Immature natural killer cell (primary cell): ENCODE measurements around the gene SLC22A1. TPM values are rescaled to one million over a fixed set of nuclear protein-coding genes. Genes with fewer than 3 reads are reported as not detected.
A peak's percentile ranks its signal among the peaks of the same experiment; 100 is the strongest.
"Not testable (repeated sequence)": the region's sequence is repeated elsewhere in the genome, so short reads cannot be mapped to it uniquely, and the experiment has no call there.

Experiments
- DNase-seq, 3 donors: peaks; one replicate each; pipeline ENCODE4 v3.0.0; 2022; ENCODE audit warnings: mixed read lengths in 1 of 3
- H3K27ac Mint-ChIP-seq, 6 donors: one replicate each; pipeline ENCODE4 v1.8.0; 2020; ENCODE audit warnings: mixed read lengths in 6 of 6, mild to moderate bottlenecking in 5 of 6, inconsistent platforms in 4 of 6, moderate library complexity in 3 of 6
- H3K27me3 Mint-ChIP-seq, 3 donors: one replicate each; pipeline ENCODE4 v1.8.0; 2020 to 2021; ENCODE audit warnings: low read depth in 3 of 3, mild to moderate bottlenecking in 3 of 3, mixed read lengths in 3 of 3, moderate library complexity in 3 of 3, inconsistent platforms in 1 of 3
- H3K36me3 Mint-ChIP-seq, 3 donors: one replicate each; pipeline ENCODE4 v1.8.0; 2020; ENCODE audit warnings: mixed read lengths in 3 of 3, inconsistent platforms in 2 of 3, mild to moderate bottlenecking in 2 of 3
- H3K4me1 Mint-ChIP-seq, 2 donors: one replicate each; pipeline ENCODE4 v1.8.0; 2020; ENCODE audit warnings: inconsistent platforms in 2 of 2, mild to moderate bottlenecking in 2 of 2, mixed read lengths in 2 of 2, moderate library complexity in 1 of 2
- H3K4me3 Mint-ChIP-seq, 5 donors: one replicate each; pipeline ENCODE4 v1.8.0; 2020; ENCODE audit warnings: mild to moderate bottlenecking in 5 of 5, mixed read lengths in 5 of 5, inconsistent platforms in 3 of 5, moderate library complexity in 3 of 5
- H3K9me3 Mint-ChIP-seq, 6 donors: one replicate each; pipeline ENCODE4 v1.8.0; 2020; ENCODE audit warnings: mild to moderate bottlenecking in 6 of 6, mixed read lengths in 6 of 6, inconsistent platforms in 4 of 6, moderate library complexity in 3 of 6
- polyA plus RNA-seq, 3 donors: library from polyadenylated mRNA; unstranded; fragments of 300-500 nt; fragmentation: Illumina TruSeq; gene quantifications; one replicate each; pipeline ENCODE4 v1.2.3, GENCODE V29; 2021

The SLC22A1 gene
- polyA plus RNA-seq, 3 donors from 2014 or later = 0.44 to 2.1 TPM; not detected in 1

DNA sequence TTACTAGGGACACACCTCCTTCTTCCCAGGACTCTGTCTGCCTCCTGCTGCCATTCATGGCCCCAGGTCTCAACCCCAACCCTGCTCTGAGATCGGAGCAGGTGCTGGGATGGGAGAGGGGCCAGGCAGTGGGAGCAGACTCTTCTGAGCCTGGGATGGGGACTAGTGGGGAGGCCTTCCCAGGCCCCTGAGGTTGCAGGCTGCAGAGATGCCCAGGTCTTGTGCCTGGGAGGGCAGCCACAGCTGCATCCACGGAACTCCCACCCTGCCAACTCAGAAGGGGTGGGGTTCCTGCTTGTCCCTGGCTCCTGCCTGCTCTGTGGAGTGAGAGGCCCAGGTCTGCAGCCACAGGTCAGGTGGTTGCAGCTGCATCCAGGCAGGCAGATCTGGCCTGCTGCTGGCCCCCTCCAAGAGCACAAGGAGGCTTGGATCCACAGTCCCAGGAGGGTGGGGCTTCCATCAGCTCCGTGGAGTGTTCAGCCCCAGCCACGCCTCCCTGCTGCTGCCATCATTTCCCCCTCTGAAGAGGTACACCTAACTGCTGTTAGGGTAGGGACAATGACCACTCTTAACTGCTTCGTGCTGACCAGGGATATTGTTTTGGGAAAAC lies 2.9 kb upstream of the SLC22A1 start:
- Mint-ChIP-seq H3K36me3 (peaks cover 4 to 20% (median 5%) of the 10 kb centered on the region in 3 donors), H3K27ac (no peak overlapping the region), H3K27me3 (peaks cover 2 to 5% (median 2%) of the 10 kb centered on the region in 3 donors)

DNA sequence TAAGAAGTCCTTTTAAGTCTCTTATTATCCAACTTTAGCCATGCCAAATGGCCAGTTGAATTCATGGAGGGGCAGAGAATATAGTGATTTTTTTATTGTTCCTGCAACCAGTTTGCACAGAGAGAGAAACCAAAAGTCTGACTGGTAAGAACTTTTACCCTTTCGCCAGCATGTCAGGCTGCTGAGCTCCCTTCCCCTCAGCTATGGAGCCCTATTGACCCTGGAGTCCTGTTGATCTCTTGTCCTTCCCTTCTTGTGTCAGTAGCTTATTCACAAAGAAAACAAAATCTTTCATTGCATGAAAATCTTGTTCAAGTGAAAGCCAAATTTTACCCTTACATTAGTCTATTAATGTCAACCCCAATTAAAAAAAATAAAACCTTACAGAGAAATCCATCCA lies 1.5 kb upstream of the SLC22A1 start:
- H3K27ac Mint-ChIP-seq = peak overlapping the region in 1 of 6 donors; percentile 62

More for the DNA sequence above, 2.9 kb upstream of the SLC22A1 start:
- Mint-ChIP-seq H3K4me3 (no peak overlapping the region), H3K4me1 (no peaks in the 10 kb centered on the region), H3K9me3 (no peaks in the 10 kb centered on the region)
- no peak for DNase-seq

DNA sequence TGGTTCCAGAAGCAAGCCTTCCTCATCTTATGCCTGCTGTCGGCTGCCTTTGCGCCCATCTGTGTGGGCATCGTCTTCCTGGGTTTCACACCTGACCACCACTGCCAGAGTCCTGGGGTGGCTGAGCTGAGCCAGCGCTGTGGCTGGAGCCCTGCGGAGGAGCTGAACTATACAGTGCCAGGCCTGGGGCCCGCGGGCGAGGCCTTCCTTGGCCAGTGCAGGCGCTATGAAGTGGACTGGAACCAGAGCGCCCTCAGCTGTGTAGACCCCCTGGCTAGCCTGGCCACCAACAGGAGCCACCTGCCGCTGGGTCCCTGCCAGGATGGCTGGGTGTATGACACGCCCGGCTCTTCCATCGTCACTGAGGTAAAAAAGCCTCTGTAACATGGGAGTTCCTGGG lies 366 bp downstream of the SLC22A1 start:
- no peak for DNase-seq
- Mint-ChIP-seq H3K9me3 (no peaks in the 10 kb centered on the region), H3K4me1 (no peaks in the 10 kb centered on the region), H3K27me3 (peaks cover 2 to 5% (median 2%) of the 10 kb centered on the region in 3 donors), H3K27ac (no peak overlapping the region), H3K4me3 (no peak overlapping the region), H3K36me3 (peaks cover 5 to 21% (median 5%) of the 10 kb centered on the region in 3 donors)

More for the DNA sequence above, 1.5 kb upstream of the SLC22A1 start:
- no peak overlapping the region for H3K4me3 Mint-ChIP-seq
- peaks cover 2 to 8% (median 2%) of the 10 kb centered on the region in 3 donors for H3K27me3 Mint-ChIP-seq
- H3K36me3 Mint-ChIP-seq = peaks cover 5 to 21% (median 5%) of the 10 kb centered on the region in 3 donors
- H3K4me1 Mint-ChIP-seq = no peaks in the 10 kb centered on the region
- DNase-seq = no peak
- no peaks in the 10 kb centered on the region for H3K9me3 Mint-ChIP-seq

DNA sequence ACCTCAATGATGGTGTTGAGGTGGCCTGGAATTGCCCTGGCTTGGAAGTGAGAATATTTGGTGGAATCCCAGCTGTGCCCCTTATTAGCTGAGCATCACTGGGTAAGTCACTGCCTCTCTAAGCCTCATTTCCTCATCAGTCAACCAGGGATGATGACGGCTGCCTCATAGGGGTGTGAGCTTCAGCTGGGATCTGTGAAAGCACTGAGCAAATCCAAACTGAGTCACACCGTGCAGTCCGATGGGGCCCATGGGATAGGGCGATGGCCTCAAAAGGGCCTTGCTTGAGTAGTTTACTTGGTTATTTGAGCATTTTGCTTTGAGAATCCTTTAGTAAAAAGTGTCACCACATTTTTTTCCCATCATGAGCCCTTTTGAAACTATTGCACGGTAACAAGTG lies 1.1 kb downstream of the SLC22A1 start:
- Mint-ChIP-seq H3K4me3 (no peak overlapping the region), H3K27me3 (peaks cover 2 to 5% (median 2%) of the 10 kb centered on the region in 3 donors), H3K27ac (peak overlapping the region in 1 of 6 donors; percentile 17), H3K9me3 (no peaks in the 10 kb centered on the region), H3K4me1 (no peaks in the 10 kb centered on the region), H3K36me3 (peaks cover 5 to 20% (median 5%) of the 10 kb centered on the region in 3 donors)
- no peak for DNase-seq

DNA sequence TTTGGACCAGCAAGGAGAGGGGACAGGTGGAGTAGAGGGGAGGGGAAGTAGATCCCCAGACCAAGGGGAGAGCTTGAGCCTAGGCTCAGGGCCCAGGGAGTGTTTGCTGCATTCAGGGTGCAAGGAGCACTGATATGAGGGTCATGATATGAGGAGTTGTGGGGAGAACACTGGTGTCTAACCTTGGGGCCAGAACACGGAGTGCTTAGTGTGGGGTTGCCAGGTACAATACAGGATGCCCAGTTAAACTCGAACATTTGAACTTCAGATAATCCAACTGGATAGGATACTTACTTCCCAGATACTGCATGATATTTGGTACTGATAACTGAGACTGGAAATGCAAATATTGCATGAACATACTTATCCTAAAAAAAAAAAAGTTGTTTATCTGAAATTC lies 2.4 kb downstream of the SLC22A1 start:
- no peak for DNase-seq
- Mint-ChIP-seq H3K27ac (peak overlapping the region in 3 of 6 donors; percentile 4 to 64 (median 26)), H3K27me3 (peaks cover 2 to 5% (median 2%) of the 10 kb centered on the region in 3 donors)

DNA sequence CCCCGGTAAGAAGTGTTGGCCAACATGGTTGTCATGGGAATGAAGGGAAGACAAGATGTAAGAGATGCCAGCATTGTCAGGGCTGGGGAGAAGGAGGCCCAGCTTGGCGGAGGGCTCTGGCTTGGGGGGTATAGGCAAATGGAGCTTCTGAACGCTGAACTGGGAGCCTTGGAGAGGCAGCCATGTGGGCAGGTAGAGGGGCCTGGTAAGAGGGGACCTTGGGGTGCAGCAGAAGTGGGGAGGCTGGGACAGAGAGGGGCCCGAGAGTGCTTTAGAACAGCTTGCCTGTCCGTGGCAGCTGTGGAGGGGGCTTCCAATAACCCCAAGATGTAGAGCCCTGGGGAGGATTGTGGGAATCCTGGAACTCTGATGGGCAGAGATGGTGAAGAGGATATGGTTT lies 3.0 kb downstream of the SLC22A1 start:
- Mint-ChIP-seq H3K9me3 (no peaks in the 10 kb centered on the region), H3K36me3 (peaks cover 4 to 11% (median 5%) of the 10 kb centered on the region in 3 donors), H3K27me3 (peaks cover 2 to 5% (median 2%) of the 10 kb centered on the region in 3 donors), H3K27ac (no peak overlapping the region), H3K4me1 (no peaks in the 10 kb centered on the region), H3K4me3 (no peak overlapping the region)
- no peak for DNase-seq

More for the DNA sequence above, 2.4 kb downstream of the SLC22A1 start:
- Mint-ChIP-seq H3K4me1 (no peaks in the 10 kb centered on the region), H3K9me3 (no peaks in the 10 kb centered on the region), H3K4me3 (no peak overlapping the region), H3K36me3 (peaks cover 5 to 17% (median 5%) of the 10 kb centered on the region in 3 donors)

DNA sequence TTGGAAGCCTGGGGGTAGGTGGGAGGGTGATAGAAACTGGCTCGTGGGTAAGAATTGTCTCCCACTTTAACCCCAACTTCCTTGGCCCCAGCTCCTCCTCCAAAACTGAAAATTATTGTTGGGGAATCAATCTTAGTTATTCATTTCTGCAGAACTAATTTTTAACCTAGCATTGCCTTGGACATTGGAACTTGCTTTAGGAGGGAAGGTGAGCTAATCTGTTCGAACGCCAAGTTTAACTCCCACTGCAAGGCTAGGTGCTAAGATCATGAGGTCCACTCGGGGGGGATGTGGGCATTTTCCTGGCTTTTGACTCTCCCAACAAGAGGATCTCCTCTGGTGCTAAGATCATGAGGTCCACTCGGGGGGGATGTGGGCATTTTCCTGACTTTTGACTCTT lies 3.5 kb downstream of the SLC22A1 start:
- not testable (repeated sequence) for H3K36me3 Mint-ChIP-seq, H3K4me3 Mint-ChIP-seq, H3K27ac Mint-ChIP-seq, DNase-seq, H3K27me3 Mint-ChIP-seq, H3K4me1 Mint-ChIP-seq, H3K9me3 Mint-ChIP-seq

DNA sequence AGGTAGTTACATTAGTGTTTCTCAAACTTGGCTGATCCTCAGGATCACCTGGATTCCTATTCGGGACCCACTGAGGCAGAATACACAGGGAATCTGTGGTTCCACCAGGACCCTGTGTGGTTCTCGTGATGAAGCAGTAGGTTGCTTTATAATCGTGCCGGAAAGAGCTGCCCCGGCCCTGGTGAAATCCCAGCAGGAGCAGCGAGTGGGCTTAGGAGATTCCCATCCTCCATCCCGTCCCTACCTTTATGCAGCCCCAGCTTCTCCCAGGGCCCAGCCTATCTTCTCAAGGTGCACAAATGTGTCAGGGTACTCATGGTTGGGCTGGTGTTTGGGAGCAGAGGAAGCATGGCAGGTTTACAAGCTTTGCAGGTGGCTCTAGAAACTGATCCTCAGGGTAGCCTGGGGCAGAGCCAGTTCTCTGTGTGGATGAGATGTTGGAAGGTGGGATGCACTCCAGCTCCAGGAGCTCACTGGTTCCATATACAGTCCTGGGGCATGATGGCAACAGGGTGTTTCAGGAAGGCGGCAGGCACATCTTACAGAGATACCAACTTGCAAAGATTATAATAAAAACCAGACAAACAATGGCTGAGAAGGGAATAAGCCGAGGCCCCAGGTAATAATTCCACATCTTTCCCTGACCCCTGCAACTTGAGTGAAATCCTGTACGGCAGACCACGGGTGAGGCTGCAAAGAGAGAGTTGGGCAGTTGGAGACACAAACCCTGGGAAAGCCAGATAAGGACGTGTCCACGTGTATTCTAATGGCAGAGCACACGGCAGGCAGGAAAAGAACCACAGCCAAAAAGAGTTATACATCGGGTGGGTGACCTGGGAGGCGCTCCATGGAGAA lies 5.9 kb downstream of the SLC22A1 start:
- H3K4me1 Mint-ChIP-seq = no peaks in the 10 kb centered on the region
- H3K36me3 Mint-ChIP-seq = peaks cover 5 to 14% (median 13%) of the 10 kb centered on the region in 3 donors
- DNase-seq = no peak
- no peaks in the 10 kb centered on the region for H3K9me3 Mint-ChIP-seq
- peak overlapping the region in 1 of 6 donors; percentile 16 for H3K27ac Mint-ChIP-seq
- H3K4me3 Mint-ChIP-seq = no peak overlapping the region
- H3K27me3 Mint-ChIP-seq = peaks cover 2 to 7% (median 3%) of the 10 kb centered on the region in 3 donors

DNA sequence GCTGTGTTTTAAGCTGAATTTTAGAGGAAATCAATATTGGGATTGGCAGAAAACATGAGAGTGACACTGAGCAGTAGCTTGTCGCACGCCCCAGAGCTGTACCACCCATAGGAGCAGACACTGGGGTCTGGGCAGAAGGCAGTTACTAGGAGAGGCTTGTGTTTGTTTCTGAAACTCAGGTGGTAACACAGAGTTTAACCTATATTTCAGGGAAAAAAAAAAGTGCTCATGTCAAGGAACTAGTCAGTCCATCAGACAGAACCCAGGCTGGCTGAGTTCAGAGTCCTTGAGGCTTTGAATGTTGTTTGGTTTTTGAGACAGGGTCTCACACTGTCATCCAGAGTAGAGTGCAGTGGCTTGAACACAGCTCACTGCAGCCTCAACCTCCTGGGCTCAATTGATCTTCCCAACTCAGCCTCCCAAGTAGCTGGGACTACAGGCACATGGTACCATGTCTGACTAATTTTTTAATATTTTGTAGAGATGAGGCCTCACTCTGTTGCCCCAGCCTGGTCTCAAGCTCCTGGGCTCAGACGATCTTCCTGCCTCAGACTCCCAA lies 6.6 kb downstream of the SLC22A1 start:
- Mint-ChIP-seq H3K27me3 (peaks cover 1 to 7% (median 3%) of the 10 kb centered on the region in 3 donors), H3K36me3 (peaks cover 5 to 15% (median 13%) of the 10 kb centered on the region in 3 donors), H3K4me1 (no peaks in the 10 kb centered on the region), H3K4me3 (no peak overlapping the region), H3K9me3 (no peaks in the 10 kb centered on the region), H3K27ac (peak overlapping the region in 1 of 6 donors; percentile 16)
- DNase-seq = no peak

DNA sequence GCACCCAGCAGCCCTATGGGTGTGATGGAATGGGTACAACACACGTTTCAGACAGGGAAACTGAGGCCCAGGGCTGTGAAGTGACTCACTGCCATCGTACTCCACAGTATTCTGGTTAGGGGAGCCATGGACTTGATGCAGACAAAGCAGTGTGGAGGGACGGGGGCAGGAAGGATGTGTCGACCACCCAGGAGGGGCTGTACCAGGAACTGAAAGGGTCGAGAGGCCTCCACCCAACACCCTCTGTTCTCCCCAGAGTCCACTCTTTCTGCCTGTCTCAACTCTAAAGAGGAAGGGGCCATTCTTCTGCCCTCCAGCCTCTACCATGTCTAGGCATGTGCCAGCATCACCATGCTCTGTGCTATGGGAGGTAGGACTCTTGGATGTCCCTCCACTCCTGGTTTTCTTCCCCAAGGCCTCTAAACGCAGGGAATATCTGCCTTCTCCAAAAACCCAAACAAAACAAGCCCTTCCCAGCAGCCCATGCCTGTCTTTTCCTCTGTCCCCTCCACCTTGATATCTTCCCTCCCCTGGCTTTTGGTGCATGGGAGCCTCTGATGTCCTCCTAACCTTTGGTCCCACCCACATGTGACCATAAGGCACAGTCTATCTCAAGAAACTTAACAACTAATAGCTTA lies 7.4 kb downstream of the SLC22A1 start:
- Mint-ChIP-seq H3K36me3 (peaks cover 5 to 11% (median 8%) of the 10 kb centered on the region in 3 donors), H3K9me3 (no peaks in the 10 kb centered on the region), H3K27me3 (peaks cover 0 to 7% (median 3%) of the 10 kb centered on the region in 3 donors), H3K27ac (peak overlapping the region in 3 of 6 donors; percentile 13 to 53 (median 18)), H3K4me1 (no peaks in the 10 kb centered on the region), H3K4me3 (no peak overlapping the region)
- no peak for DNase-seq

DNA sequence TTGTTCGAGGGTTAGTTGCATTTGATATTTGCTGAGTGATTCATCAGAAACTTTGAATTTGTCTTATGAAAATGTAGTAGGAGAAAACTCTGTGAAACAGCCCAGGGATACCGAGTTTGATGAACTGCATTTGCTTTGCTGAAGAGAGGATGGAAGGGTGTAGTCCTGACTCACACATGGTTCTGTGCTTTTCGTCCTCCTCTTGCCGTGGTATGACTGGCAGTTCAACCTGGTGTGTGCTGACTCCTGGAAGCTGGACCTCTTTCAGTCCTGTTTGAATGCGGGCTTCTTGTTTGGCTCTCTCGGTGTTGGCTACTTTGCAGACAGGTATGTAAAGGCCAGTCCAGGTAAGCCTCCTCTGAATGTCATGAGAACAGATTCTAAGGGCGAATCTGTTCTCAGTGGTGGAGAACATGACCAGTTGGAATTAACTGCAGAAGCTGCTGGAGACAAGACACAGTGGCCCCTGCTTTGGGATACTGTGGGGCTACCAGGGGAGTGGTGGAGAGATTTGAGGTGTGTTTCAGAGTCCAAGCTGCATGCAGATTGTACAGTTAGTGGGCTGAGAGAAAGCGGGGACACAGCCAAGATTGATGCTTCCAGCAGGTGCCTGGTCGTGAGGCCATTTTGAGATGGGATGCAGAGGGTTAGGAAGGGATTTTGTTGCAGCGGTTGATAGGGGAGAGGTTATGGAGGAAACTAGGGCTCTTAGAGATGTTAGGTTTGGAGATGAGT lies 8.4 kb downstream of the SLC22A1 start:
- Mint-ChIP-seq H3K4me1 (no peaks in the 10 kb centered on the region), H3K4me3 (peak overlapping the region in 1 of 5 donors; percentile 18), H3K27me3 (peaks cover 0 to 5% (median 3%) of the 10 kb centered on the region in 3 donors), H3K36me3 (peaks cover 4 to 10% (median 5%) of the 10 kb centered on the region in 3 donors), H3K9me3 (no peaks in the 10 kb centered on the region), H3K27ac (peak overlapping the region in 2 of 6 donors; percentile 13 to 18)
- no peak for DNase-seq

DNA sequence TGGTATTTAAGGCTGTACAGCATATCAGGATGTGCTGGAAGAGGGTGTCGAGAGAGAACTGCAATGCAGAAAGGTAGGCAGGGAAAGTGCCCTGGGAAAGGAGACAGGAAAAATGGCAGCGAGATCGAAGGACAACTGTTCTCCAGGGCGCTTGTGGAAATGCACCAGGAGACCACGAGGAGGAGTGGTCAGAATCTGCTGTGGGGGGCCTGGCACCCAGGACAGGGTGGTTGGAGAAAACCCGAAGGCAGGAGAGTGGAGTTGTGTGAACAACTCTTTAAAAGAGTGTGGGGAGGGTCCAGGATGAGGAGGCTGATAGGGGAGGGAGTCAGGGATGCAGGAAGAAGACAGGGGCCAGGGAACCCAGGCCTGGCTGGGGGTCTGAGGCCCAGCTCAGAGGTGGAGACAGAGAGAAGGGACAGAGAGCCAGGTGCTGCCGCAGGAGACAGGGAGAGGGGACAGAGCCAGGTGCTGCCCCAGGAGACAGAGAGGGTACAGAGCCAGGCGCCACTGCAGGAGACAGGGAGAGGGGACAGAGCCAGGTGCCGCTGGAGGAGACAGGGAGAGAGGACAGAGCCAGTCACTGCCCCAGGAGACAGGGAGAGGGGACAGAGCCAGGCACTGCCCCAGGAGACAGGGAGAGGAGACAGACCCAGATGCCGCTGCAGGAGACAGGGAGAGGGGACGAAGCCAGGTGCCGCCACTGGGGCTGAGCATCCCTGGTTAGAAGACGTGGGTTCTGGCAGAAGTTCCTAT lies 9.3 kb downstream of the SLC22A1 start:
- H3K4me1 Mint-ChIP-seq = no peaks in the 10 kb centered on the region

More for the DNA sequence above, 9.3 kb downstream of the SLC22A1 start:
- no peak for DNase-seq
- Mint-ChIP-seq H3K36me3 (peaks cover 4 to 10% (median 5%) of the 10 kb centered on the region in 3 donors), H3K27me3 (peaks cover 0 to 6% (median 3%) of the 10 kb centered on the region in 3 donors), H3K9me3 (no peaks in the 10 kb centered on the region), H3K4me3 (no peak overlapping the region), H3K27ac (peak overlapping the region in 3 of 6 donors; percentile 3 to 55 (median 18))
